Upper lobe of left lung (tissue), 6 donors: Measurements from ENCODE around the gene CAB39. TPM values are rescaled to one million over a fixed set of nuclear protein-coding genes. Genes with fewer than 3 reads are reported as not detected.
A peak's percentile ranks its signal among the peaks of the same experiment; 100 is the strongest.

Experiments
- ATAC-seq, 2 donors: fragments of 200-7000 bp; cut with Tn5 transposase; one replicate each; pipeline ENCODE4 v1.9.1; 2022; ENCODE audit warnings: mild to moderate bottlenecking in 2 of 2, moderate library complexity in 2 of 2; ENCODE audit not compliant: low FRiP score in 2 of 2
- DNase-seq, 2 donors: peaks; one replicate each; pipeline ENCODE4 v3.0.0-alpha.2; 2019 to 2020
- H3K27ac ChIP-seq, 4 donors: fragments of 200-600 bp; sonication (generic); one replicate each; pipeline ENCODE4 v1.5.1; 2016 to 2019
- H3K27me3 ChIP-seq, 4 donors: fragments of 200-600 bp; sonication (generic); one replicate each; pipeline ENCODE4 v1.5.1; 2017 to 2019
- H3K36me3 ChIP-seq, 4 donors: fragments of 200-600 bp; sonication (generic); one replicate each; pipeline ENCODE4 v1.5.1; 2016 to 2019
- H3K4me1 ChIP-seq, 4 donors: fragments of 200-600 bp; sonication (generic); one replicate each; pipeline ENCODE4 v1.5.1; 2018 to 2019
- H3K4me3 ChIP-seq, 4 donors: fragments of 200-600 bp; sonication (generic); one replicate each; pipeline ENCODE4 v1.5.1; 2017 to 2019; ENCODE audit warnings: mild to moderate bottlenecking in 2 of 4, moderate library complexity in 1 of 4
- H3K9me3 ChIP-seq, 4 donors: fragments of 200-600 bp; sonication (generic); one replicate each; pipeline ENCODE4 v1.5.1; 2018 to 2019
- CTCF ChIP-seq, 6 experiments: fragments of 450-650 bp in 4 of 6; fragments of 200-600 bp in 2 of 6; sonication (generic) in 2 of 6; IDR thresholded peaks; one replicate each; pipeline ENCODE4 v1.5.1; 2016 to 2019; ENCODE audit warnings: antibody characterized with exemption in 6 of 6
- EP300 ChIP-seq, 4 donors: sonication (generic); formaldehyde crosslinking; IDR thresholded peaks; one replicate each; pipeline ENCODE4 v1.5.1; 2017; ENCODE audit warnings: antibody characterized with exemption in 4 of 4, control low read depth in 2 of 4
- POLR2A ChIP-seq, 4 donors: fragments of 450-650 bp; IDR thresholded peaks; one replicate each; pipeline ENCODE4 v1.5.1; 2016 to 2017; ENCODE audit warnings: antibody characterized with exemption in 4 of 4, mild to moderate bottlenecking in 2 of 4
- POLR2AphosphoS5 ChIP-seq, 2 donors: sonication (generic); formaldehyde crosslinking; IDR thresholded peaks; one replicate each; pipeline ENCODE4 v1.5.1; 2017; ENCODE audit warnings: antibody characterized with exemption in 2 of 2
- WGBS, 2 donors: methylation state at CpG; one replicate each; pipeline ENCODE4 v1.1.5; 2017 to 2018; 5-methylcytosine and 5-hydroxymethylcytosine counted together
- total RNA-seq, 6 donors: library from RNA; depleted of rRNA in 4 of 6; stranded (reverse); fragments of >200 nt in 4 of 6; gene quantifications; one replicate each; pipeline versions ENCODE4 v1.1.0 to v1.2.1, GENCODE V29; 2016 to 2021
- donor health status: DM: no; HTN: no; CAD: no; lungs with moderate emphysema.
- donor health status: DM: no; HTN: yes; CAD: no; lungs with severe emphysema.

The CAB39 gene
- total RNA-seq, 6 donors from 2014 or later, result 56.5 to 125 (median 76.7) TPM

GRCh38 chr2:230761704-230762103 is 49.1 kb downstream of the CAB39 start:
- no peak overlapping the region for H3K27ac ChIP-seq
- no peaks in the 10 kb centered on the region for H3K27me3 ChIP-seq
- H3K4me3 ChIP-seq, result no peak overlapping the region
- no peaks in the 10 kb centered on the region for H3K9me3 ChIP-seq
- WGBS, 2 donors, result 94 to 97% methylated on average over 8 of the region's 8 CpGs
- TF ChIP-seq CTCF (IDR thresholded peaks at IDR 0.05) (no peak), POLR2AphosphoS5 (IDR thresholded peaks at IDR 0.05) (no peak), EP300 (IDR thresholded peaks at IDR 0.05) (no peak), POLR2A (IDR thresholded peaks at IDR 0.05) (no peak)
- H3K4me1 ChIP-seq, result peaks cover 31 to 55% (median 49%) of the 10 kb centered on the region in 4 donors
- H3K36me3 ChIP-seq, result peaks cover 0 to 41% (median 5%) of the 10 kb centered on the region in 4 donors
- DNase-seq (no peak), ATAC-seq (no peak)

DNA sequence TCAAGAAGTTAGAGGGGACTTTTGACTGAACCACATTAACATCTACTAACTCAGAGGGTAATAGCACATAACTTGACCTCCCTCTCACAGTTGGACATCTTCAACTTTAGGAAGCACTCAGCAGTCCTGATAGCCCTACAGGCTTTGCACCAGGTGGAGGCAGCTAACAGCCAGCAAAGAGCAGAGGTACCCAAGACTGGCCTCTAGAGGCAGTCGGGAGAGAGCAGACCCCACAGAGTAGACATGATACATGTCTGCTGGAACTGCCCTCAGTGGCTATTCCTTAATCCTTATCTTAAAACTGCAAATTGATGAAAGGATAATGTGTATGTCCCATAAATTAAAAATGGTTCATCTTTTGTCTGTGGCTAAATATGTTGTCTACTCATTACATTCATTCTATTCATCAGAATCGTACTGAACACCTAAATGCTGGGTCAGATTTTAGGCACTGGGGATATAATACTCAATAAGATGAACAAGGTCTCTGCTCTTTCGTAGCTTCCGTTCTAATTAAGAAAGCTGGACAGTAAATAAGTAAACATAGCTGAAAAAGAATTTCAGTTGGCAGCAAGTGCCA is 49.8 kb downstream of the CAB39 start:
- Histone ChIP-seq H3K36me3 (peaks cover 0 to 44% (median 5%) of the 10 kb centered on the region in 4 donors), H3K4me1 (peaks cover 24 to 48% (median 42%) of the 10 kb centered on the region in 4 donors), H3K27ac (no peak overlapping the region), H3K9me3 (no peaks in the 10 kb centered on the region), H3K4me3 (no peak overlapping the region), H3K27me3 (no peaks in the 10 kb centered on the region)
- ATAC-seq (peak in 1 of 2 donors; percentile 61), DNase-seq (peak in 1 of 2 donors; percentile 38)
- TF ChIP-seq POLR2AphosphoS5 (IDR thresholded peaks at IDR 0.05) (no peak), CTCF (IDR thresholded peaks at IDR 0.05) (peak in 1 of 6 experiments; percentile 25)
- WGBS, 2 donors, result 87 to 90% methylated on average over 4 of the region's 4 CpGs

DNA sequence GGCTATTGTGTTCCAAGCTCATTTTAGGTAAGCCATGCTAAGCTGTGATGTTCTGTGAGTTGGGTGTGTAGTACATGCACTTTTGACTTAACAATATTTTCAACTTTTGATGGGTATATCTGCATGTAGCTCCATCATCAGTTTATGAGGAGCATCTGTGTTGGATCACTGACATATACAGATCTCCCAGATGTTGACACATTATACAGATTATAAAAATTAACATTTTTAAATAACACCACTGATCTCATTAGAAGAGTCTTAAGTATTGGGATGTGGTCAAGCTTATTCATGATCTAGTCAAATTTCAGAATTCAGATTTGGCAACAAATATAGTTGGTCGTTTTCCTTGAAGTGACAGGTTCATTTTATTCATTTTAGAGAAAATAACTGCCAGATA is 51.7 kb downstream of the CAB39 start:
- peaks cover 6 to 29% (median 22%) of the 10 kb centered on the region in 4 donors for H3K4me1 ChIP-seq

GRCh38 chr2:230765611-230766300 is 53.1 kb downstream of the CAB39 start:
- Histone ChIP-seq H3K36me3 (peaks cover 0 to 49% (median 5%) of the 10 kb centered on the region in 4 donors), H3K4me3 (no peak overlapping the region), H3K9me3 (no peaks in the 10 kb centered on the region), H3K27ac (no peak overlapping the region), H3K27me3 (no peaks in the 10 kb centered on the region), H3K4me1 (peaks cover 0 to 16% (median 9%) of the 10 kb centered on the region in 4 donors)
- no peak for DNase-seq
- no peak for TF ChIP-seq CTCF (IDR thresholded peaks at IDR 0.05)
- no peak for ATAC-seq
- WGBS, 2 donors, result 44 to 49% methylated on average over 4 of the region's 4 CpGs

More for the DNA sequence above, 51.7 kb downstream of the CAB39 start:
- DNase-seq, result no peak
- no peak for ATAC-seq
- H3K36me3 ChIP-seq, result peaks cover 0 to 51% (median 5%) of the 10 kb centered on the region in 4 donors
- no peak overlapping the region for H3K4me3 ChIP-seq
- H3K27me3 ChIP-seq, result no peaks in the 10 kb centered on the region
- TF ChIP-seq POLR2A (IDR thresholded peaks at IDR 0.05) (no peak), EP300 (IDR thresholded peaks at IDR 0.05) (no peak), CTCF (IDR thresholded peaks at IDR 0.05) (no peak), POLR2AphosphoS5 (IDR thresholded peaks at IDR 0.05) (no peak)
- no peak overlapping the region for H3K27ac ChIP-seq
- WGBS, 2 donors, result 89 to 97% methylated on average over 1 of the region's 1 CpG
- H3K9me3 ChIP-seq, result no peaks in the 10 kb centered on the region
